SU-DHL-6 (cell line): ENCODE data around the gene SPON2.
A peak's percentile ranks its signal among the peaks of the same experiment; 100 is the strongest.

Experiments
- H2AFZ ChIP-seq: fragments of 200-600 bp; sonication (generic); 2 replicates; pipeline ENCODE4 v1.6.1; 2014; ENCODE audit warnings: low read depth, mild to moderate bottlenecking, moderate library complexity, mixed read lengths, antibody characterized with exemption, low read length; ENCODE audit not compliant: severe bottlenecking
- H3F3A ChIP-seq: fragments of 200-600 bp; shearing (Covaris generic); 2 replicates; pipeline ENCODE4 v1.6.0; 2016; ENCODE audit warnings: antibody characterized with exemption, mild to moderate bottlenecking; ENCODE audit not compliant: insufficient read depth
- H3K27ac ChIP-seq: fragments of 200-600 bp; sonication (generic); 2 replicates; pipeline ENCODE4 v1.5.1; 2016; ENCODE audit warnings: low read depth, mild to moderate bottlenecking, low read length, moderate library complexity, mixed read lengths
- H3K27me3 ChIP-seq: fragments of 200-600 bp; sonication (generic), shearing (Covaris generic); 2 replicates; pipeline ENCODE4 v1.6.0; 2014; ENCODE audit warnings: mild to moderate bottlenecking, low read length
- H3K36me3 ChIP-seq: fragments of 200-600 bp; sonication (generic); 2 replicates; pipeline ENCODE4 v1.6.1; 2014; ENCODE audit warnings: mild to moderate bottlenecking, low read length, mixed read lengths
- H3K4me2 ChIP-seq: fragments of 300-600, 200-600 bp; shearing (Covaris generic), sonication (generic); 2 replicates; pipeline ENCODE4 v1.6.0; 2014; ENCODE audit warnings: low read length, low read depth, mild to moderate bottlenecking; ENCODE audit not compliant: poor library complexity, severe bottlenecking
- H3K4me3 ChIP-seq: fragments of 200-600 bp; sonication (generic); 2 replicates; pipeline ENCODE4 v1.5.1; 2014; ENCODE audit warnings: antibody characterized with exemption, low read length, mild to moderate bottlenecking, mixed read lengths; ENCODE audit not compliant: insufficient read depth, poor library complexity, severe bottlenecking
- H3K79me2 ChIP-seq: fragments of 200-600 bp; sonication (generic); 2 replicates; pipeline ENCODE4 v1.6.1; 2014; ENCODE audit warnings: mild to moderate bottlenecking, low read length, moderate library complexity; ENCODE audit not compliant: insufficient read depth
- H3K9ac ChIP-seq: fragments of 200-600 bp; sonication (generic); 2 replicates; pipeline ENCODE4 v1.7.0; 2014; ENCODE audit warnings: mild to moderate bottlenecking, low read length
- H3K9me2 ChIP-seq: fragments of 200-600 bp; sonication (generic); replicated peaks from 2 replicates; pipeline ENCODE4 v1.6.1; 2014; ENCODE audit warnings: low read length; ENCODE audit not compliant: insufficient read depth
- H3K9me3 ChIP-seq: fragments of 200-600 bp; sonication (generic); 2 replicates; pipeline ENCODE4 v1.6.1; 2014; ENCODE audit warnings: low read length, mixed read lengths; ENCODE audit not compliant: insufficient read depth
- H4K20me1 ChIP-seq: fragments of 200-600 bp; sonication (generic); 2 replicates; pipeline ENCODE4 v1.6.1; 2014; ENCODE audit warnings: low read depth, mild to moderate bottlenecking, antibody characterized with exemption, low read length, moderate library complexity, mixed read lengths
- EZH2phosphoT487 ChIP-seq: fragments of 200-600 bp; sonication (generic), shearing (Covaris generic); conservative IDR thresholded peaks from 2 replicates; pipeline ENCODE4 v1.6.1; 2018; ENCODE audit warnings: mild to moderate bottlenecking, antibody characterized with exemption, low read length, moderate library complexity, mixed read lengths
- TF ChIP-seq, protein P1 (sequence below): fragments of 200-600 bp; sonication (generic); IDR thresholded peaks from one replicate; pipeline ENCODE4 v1.5.1; 2017; ENCODE audit warnings: antibody characterized with exemption, mild to moderate bottlenecking, low read length, moderate library complexity; ENCODE audit not compliant: insufficient read depth, poor library complexity, severe bottlenecking

The SPON2 gene

DNA sequence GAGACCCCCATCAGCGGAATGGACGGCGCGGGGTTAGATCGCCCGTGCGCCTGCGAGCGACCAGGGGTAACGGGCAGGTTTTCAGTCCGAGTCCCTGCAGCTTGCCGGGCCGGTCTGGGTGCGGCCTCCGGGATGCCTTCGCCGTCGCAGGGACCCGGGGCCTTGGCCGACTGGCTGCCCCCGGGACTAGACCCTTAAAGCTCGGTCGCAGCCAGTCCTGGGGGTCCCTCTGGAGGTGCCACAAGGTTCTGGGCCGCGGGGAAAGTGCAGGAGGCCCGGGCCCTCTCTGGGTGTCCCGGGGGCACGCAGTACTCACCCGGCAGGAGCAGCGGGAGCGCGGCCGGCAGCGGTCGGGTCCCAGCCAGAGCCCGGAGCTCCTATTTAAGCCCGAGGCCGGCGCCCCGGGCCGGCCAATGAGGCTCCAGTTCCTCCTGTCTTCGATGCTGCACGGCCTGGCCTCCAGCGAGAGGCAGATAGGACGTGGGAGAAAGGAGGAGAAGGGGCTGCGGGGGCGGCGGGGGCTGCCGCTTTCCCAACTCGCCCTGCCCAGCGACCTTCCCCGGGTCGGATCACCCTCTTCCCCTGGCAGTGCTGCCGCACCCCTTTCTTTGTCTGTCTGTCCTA lies at the start of gene SPON2:
Gene SPON2 (minus strand): TSS at position 356 of the 624 bp plus-strand sequence.
- Histone ChIP-seq H3K27me3 (no peaks in the 10 kb centered on the region), H3K9me3 (no peaks in the 10 kb centered on the region), H4K20me1 (no peaks in the 10 kb centered on the region), H3K36me3 (no peaks in the 10 kb centered on the region), H3K79me2 (no peaks in the 10 kb centered on the region), H2AFZ (no peak within 1 kb of the TSS), H3F3A (no peaks in the 10 kb centered on the region), H3K9ac (no peak within 1 kb of the TSS), H3K4me2 (no peak within 1 kb of the TSS), H3K27ac (no peak within 1 kb of the TSS), H3K4me3 (no peak within 1 kb of the TSS), H3K9me2 (no peaks in the 10 kb centered on the region)
- TF ChIP-seq EZH2phosphoT487, result no peak
- TF ChIP-seq, protein P1, sequence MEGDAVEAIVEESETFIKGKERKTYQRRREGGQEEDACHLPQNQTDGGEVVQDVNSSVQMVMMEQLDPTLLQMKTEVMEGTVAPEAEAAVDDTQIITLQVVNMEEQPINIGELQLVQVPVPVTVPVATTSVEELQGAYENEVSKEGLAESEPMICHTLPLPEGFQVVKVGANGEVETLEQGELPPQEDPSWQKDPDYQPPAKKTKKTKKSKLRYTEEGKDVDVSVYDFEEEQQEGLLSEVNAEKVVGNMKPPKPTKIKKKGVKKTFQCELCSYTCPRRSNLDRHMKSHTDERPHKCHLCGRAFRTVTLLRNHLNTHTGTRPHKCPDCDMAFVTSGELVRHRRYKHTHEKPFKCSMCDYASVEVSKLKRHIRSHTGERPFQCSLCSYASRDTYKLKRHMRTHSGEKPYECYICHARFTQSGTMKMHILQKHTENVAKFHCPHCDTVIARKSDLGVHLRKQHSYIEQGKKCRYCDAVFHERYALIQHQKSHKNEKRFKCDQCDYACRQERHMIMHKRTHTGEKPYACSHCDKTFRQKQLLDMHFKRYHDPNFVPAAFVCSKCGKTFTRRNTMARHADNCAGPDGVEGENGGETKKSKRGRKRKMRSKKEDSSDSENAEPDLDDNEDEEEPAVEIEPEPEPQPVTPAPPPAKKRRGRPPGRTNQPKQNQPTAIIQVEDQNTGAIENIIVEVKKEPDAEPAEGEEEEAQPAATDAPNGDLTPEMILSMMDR, result no peak

DNA sequence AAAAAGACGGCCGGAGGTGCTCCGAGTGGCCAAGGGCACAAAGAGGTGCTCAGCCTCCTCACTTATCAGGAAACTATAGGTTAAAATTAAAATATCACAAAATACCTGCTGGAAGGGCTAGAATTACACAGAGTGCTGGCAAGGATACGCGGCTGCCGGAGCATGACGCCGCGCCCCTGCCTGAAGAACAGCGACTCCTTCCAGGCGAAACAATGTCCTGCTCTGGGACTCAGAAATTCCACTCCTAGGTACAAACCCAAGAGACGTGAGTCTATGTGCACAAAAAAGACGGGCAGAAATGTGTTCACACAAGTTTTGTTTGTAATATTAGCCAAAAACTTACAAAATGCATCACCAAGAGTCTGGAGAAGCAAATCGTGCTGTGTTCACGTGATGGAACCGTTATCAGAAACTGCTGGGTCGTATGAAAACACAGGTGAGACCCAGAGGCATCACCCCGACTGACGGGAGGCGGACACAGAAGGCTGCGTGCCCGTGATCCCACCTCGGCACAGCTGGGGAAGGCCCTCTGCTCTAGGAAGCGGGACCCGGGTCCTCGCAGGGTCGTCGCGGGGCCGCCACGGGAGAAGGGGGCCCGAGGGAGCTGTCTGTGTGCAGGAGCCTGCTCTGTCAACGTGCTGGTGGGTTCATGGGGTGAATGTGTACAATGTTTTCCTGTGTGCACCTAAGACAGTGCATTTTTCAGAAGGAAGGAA lies 48.9 kb upstream of the SPON2 start:
- H3K9me2 ChIP-seq, result no peaks in the 10 kb centered on the region
- no peaks in the 10 kb centered on the region for H3K27me3 ChIP-seq
- H3K4me2 ChIP-seq, result peak overlapping the region; percentile 98
- peak overlapping the region; percentile 2 for H3K4me3 ChIP-seq
- H3K9ac ChIP-seq, result peak overlapping the region; percentile 59
- H4K20me1 ChIP-seq, result no peaks in the 10 kb centered on the region
- peaks cover 49% of the 10 kb centered on the region for H3F3A ChIP-seq
- no peak overlapping the region for H2AFZ ChIP-seq
- peaks cover 9% of the 10 kb centered on the region; the same call in 1 of the 2 replicates for H3K79me2 ChIP-seq
- TF ChIP-seq EZH2phosphoT487, result no peak
- TF ChIP-seq, protein P1, result no peak
- no peaks in the 10 kb centered on the region for H3K36me3 ChIP-seq
- H3K9me3 ChIP-seq, result no peaks in the 10 kb centered on the region
- peak overlapping the region; percentile 100 for H3K27ac ChIP-seq

DNA sequence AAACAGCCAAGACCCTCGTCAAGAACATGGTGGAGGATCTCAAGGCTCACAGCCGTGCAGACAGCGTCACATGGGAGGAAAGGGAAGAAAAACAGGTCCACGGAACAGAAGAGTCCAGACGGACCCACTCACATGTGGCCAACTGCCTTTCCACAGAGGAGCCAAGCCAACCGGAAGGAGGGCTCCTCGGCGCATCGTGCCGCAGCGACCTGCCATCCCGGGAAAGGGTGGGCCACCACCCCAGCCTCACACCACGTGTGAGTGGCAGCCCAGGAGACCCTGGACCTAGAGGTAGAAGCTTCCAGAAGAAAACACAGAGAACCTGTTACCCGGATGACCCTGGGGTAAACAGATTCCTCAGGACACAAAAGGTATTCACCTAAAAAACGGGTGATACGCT lies 48.2 kb upstream of the SPON2 start:
- Histone ChIP-seq H3K4me2 (peak overlapping the region; percentile 98), H3K27me3 (no peaks in the 10 kb centered on the region), H4K20me1 (no peaks in the 10 kb centered on the region), H3F3A (peaks cover 57% of the 10 kb centered on the region), H3K79me2 (peaks cover 9% of the 10 kb centered on the region; the same call in 1 of the 2 replicates), H3K36me3 (no peaks in the 10 kb centered on the region), H3K4me3 (peak overlapping the region; percentile 14), H3K9ac (peak overlapping the region; percentile 59), H3K27ac (peak overlapping the region; percentile 100), H2AFZ (no peak overlapping the region), H3K9me3 (no peaks in the 10 kb centered on the region), H3K9me2 (no peaks in the 10 kb centered on the region)
- no peak for TF ChIP-seq EZH2phosphoT487
- TF ChIP-seq, protein P1, result no peak
